BJ (cell line): Measurements from ENCODE around the gene CLCNKB. TPM values are rescaled to one million over a fixed set of nuclear protein-coding genes. Genes with fewer than 3 reads are reported as not detected.
"Not testable (repeated sequence)": the region's sequence is repeated elsewhere in the genome, so short reads cannot be mapped to it uniquely, and the experiment has no call there.

Experiments
- CTCF ChIA-PET: fragments of 350-600 bp; formaldehyde crosslinking; extraction: SDS; loops from one replicate; lab custom pipeline; 2021; ENCODE audit warnings: antibody characterized with exemption, inconsistent platforms; lab: Yijun Ruan, JAX
- POLR2A ChIA-PET: fragments of 300-600 bp; sonication (Branson Sonifier 250); formaldehyde crosslinking; extraction: SDS; loops from one replicate; lab custom pipeline; 2021; ENCODE audit warnings: antibody characterized with exemption; lab: Charles Lee
- DNase-seq: peaks from one replicate; pipeline ENCODE4 v3.0.0-alpha.2; 2011; ENCODE audit warnings: low read depth
- H3K27me3 ChIP-seq: 2 replicates; pipeline ENCODE4 v1.6.0; 2011; ENCODE audit warnings: low read length; ENCODE audit not compliant: control insufficient read depth, insufficient read depth
- H3K36me3 ChIP-seq: 2 replicates; pipeline ENCODE4 v1.5.1; 2011; ENCODE audit warnings: low read length; ENCODE audit not compliant: control insufficient read depth, insufficient read depth
- H3K4me3 ChIP-seq: 2 replicates; pipeline ENCODE4 v1.5.1; 2011; ENCODE audit warnings: low read depth, mild to moderate bottlenecking, control low read depth, low read length
- polyA plus RNA-seq: library from polyadenylated mRNA; depleted of rRNA; stranded (reverse); fragments of >200 nt; gene quantifications from 2 replicates; pipeline ENCODE4 v1.2.3, GENCODE V29; 2011
- TF ChIP-seq, protein P1 (sequence below): IDR thresholded peaks from 2 replicates; pipeline ENCODE4 v1.5.1; 2011; ENCODE audit warnings: low read depth, mild to moderate bottlenecking, control low read depth, inconsistent platforms, low read length, moderate library complexity; ENCODE audit not compliant: insufficient read depth

Gene CLCNKB
- polyA plus RNA-seq, 1 experiment = 0.83 TPM

GRCh38 chr1:16032388-16033102 lies 11.0 kb upstream of the CLCNKB start:
- Histone ChIP-seq H3K36me3 (no peaks in the 10 kb centered on the region), H3K4me3 (no peak overlapping the region), H3K27me3 (no peaks in the 10 kb centered on the region)
- CTCF ChIA-PET = interaction anchor here (0.6 to 4.8 kb wide), 15 partner anchors 14 to 238 kb away, joined by 3 to 66 read pairs (median 3); partner anchors contain the start of genes HSPB7 and SRARP
- POLR2A ChIA-PET = no interaction called here
- no peak for DNase-seq
- TF ChIP-seq, protein P1, sequence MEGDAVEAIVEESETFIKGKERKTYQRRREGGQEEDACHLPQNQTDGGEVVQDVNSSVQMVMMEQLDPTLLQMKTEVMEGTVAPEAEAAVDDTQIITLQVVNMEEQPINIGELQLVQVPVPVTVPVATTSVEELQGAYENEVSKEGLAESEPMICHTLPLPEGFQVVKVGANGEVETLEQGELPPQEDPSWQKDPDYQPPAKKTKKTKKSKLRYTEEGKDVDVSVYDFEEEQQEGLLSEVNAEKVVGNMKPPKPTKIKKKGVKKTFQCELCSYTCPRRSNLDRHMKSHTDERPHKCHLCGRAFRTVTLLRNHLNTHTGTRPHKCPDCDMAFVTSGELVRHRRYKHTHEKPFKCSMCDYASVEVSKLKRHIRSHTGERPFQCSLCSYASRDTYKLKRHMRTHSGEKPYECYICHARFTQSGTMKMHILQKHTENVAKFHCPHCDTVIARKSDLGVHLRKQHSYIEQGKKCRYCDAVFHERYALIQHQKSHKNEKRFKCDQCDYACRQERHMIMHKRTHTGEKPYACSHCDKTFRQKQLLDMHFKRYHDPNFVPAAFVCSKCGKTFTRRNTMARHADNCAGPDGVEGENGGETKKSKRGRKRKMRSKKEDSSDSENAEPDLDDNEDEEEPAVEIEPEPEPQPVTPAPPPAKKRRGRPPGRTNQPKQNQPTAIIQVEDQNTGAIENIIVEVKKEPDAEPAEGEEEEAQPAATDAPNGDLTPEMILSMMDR = peak; percentile 99

DNA sequence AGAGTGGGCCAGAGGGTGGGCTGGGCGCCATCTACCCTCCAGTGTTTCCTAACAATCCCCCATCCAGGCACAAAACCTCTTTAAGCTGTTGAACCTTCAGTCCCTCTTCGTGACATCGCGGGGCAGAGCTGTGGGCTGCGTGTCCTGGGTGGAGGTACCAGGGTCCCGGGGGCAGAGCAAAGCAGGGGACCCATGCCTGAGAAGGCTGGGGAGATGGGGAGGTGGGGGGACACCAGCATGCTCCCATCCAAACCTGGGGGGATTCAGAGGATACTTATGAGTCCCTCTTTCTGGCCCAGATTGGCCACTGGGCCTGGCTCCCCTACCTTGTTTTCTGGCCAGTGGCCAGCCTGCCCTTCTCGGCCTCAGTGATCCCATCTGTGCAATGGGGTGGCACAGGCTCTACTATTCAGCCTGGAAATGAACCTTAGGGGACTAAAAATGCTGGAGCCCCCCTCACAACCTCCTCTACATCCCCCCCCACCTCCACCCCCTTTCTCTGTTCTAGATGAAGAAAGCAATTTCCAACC lies 10.4 kb upstream of the CLCNKB start:
- CTCF ChIA-PET = interaction anchor here (0.6 to 4.8 kb wide), 14 partner anchors 13 to 239 kb away, joined by 3 to 66 read pairs (median 4); partner anchors contain the start of genes HSPB7 and SRARP
- H3K27me3 ChIP-seq, H3K4me3 ChIP-seq, POLR2A ChIA-PET, DNase-seq, H3K36me3 ChIP-seq: not testable (repeated sequence)

DNA sequence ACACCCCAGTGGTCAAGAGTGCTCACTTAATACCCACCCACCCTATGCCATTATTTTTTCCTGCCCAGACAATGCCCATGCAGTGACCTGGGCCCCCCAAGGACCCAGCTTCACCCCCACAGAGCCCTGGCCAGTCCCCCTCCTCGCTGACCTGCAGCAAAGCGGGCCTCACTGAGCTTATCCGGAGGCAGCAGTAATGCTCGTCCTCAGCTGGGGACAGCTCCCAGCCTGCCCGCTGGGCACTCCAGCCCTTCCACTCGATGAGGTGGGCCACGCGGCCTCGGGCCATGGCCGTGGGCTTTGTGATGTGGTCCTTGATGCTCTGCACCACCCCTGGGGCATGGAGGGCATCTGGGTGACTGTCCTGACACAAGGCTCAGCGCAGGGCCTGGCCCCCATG lies 7.1 kb upstream of the CLCNKB start:
- H3K4me3 ChIP-seq, POLR2A ChIA-PET, H3K27me3 ChIP-seq, DNase-seq, H3K36me3 ChIP-seq: not testable (repeated sequence)
- CTCF ChIA-PET = interaction anchor here (0.7 kb wide), 1 partner anchor 99 kb away, joined by 3 read pairs; no protein-coding TSS in a partner anchor

DNA sequence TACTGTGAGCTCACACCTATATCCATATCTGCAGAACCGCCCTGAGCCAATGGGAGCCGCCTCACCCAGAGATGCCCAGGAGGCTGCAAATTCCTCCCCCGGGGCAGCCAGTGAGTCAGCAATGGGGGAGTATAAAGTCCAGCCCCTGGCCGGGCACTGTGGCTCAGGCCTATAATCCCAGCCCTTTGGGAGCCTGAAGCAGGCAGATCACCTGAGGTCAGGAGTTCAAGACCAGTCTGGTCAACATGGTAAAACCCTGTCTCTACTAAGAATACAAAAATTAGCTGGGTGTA lies 5.0 kb upstream of the CLCNKB start:
- no peak overlapping the region for H3K4me3 ChIP-seq
- H3K36me3 ChIP-seq = no peaks in the 10 kb centered on the region
- peaks cover 2% of the 10 kb centered on the region; the same call in 1 of the 2 replicates for H3K27me3 ChIP-seq
- DNase-seq = no peak
- ChIA-PET POLR2A (no interaction called here), CTCF (interaction anchor here (1.3 to 1.7 kb wide), 2 partner anchors 29 to 31 kb away, joined by 3 to 5 read pairs; no protein-coding TSS in a partner anchor)
- TF ChIP-seq, protein P1 = no peak

DNA sequence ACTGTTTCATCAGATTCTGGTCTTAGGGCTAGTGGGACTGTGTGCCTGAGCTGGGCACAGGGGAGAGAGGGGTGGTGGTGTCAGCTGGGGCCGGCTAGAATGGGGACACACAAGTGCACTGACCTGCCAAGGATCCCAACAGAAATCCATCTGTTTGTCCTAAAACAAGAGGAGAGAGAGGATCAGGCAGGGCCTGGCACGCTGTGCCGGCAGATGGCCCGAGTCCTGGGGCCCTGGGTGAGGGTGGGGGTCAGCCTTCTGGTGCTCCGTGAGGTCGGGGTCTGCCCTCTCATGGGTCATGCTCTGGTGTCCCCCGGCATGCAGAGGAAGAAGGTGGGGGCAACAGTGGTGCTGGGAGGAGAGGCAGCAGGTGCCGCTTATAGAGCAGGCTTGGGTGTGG lies 3.7 kb upstream of the CLCNKB start:
- DNase-seq, H3K4me3 ChIP-seq, H3K27me3 ChIP-seq, CTCF ChIA-PET, POLR2A ChIA-PET, H3K36me3 ChIP-seq: not testable (repeated sequence)

- CTCF ChIA-PET = interaction anchor here (0.9 to 2.0 kb wide), 3 partner anchors 14 to 31 kb away, joined by 3 to 4 read pairs (median 4); no protein-coding TSS in a partner anchor
- H3K27me3 ChIP-seq = peaks cover 2% of the 10 kb centered on the region
- TF ChIP-seq, protein P1 = no peak
- POLR2A ChIA-PET = interaction anchor here (0.7 kb wide), 1 partner anchor 14 kb away, joined by 3 read pairs; no protein-coding TSS in a partner anchor
- H3K4me3 ChIP-seq = no peak overlapping the region
- no peak for DNase-seq
- no peaks in the 10 kb centered on the region for H3K36me3 ChIP-seq
Observed at GRCh38 chr1:16041200-16041599, 2.4 kb upstream of the CLCNKB start.
